B cell (primary cell): ENCODE measurements around the gene ULK4. TPM values are rescaled to one million over a fixed set of nuclear protein-coding genes. Genes with fewer than 3 reads are reported as not detected.

ENCODE experiments used
- ATAC-seq: fragments of 200-7000 bp; cut with Tn5 transposase; one replicate; pipeline ENCODE4 v1.10.0; 2021; ENCODE audit warnings: low read depth, mild to moderate bottlenecking, moderate number of reproducible peaks, moderate library complexity
- CTCF ChIA-PET: fragments of 350-600 bp; sonication (Branson Sonifier 250); formaldehyde crosslinking; loops from one replicate; lab custom pipeline; 2021; ENCODE audit warnings: antibody characterized with exemption, inconsistent platforms; lab: Charles Lee
- POLR2A ChIA-PET: fragments of 350-600 bp; sonication (Branson Sonifier 250); formaldehyde crosslinking; loops from one replicate; lab custom pipeline; 2021; ENCODE audit warnings: antibody characterized with exemption; lab: Charles Lee
- DNase-seq: peaks from one replicate; pipeline ENCODE4 v3.0.0; 2013
- H2AFZ ChIP-seq: 2 replicates; pipeline ENCODE4 v1.6.1; 2012; ENCODE audit warnings: mild to moderate bottlenecking, low read depth, low read length; ENCODE audit not compliant: insufficient read depth, poor library complexity, severe bottlenecking
- H3K27ac ChIP-seq, 2 donors: 1 replicate in 1 of 2; 2 replicates in 1 of 2; pipeline ENCODE4 v1.5.1; 2012 to 2013; ENCODE audit warnings: low read length in 2 of 2, mild to moderate bottlenecking in 2 of 2, moderate library complexity in 1 of 2
- H3K27me3 ChIP-seq, 4 experiments: fragments of 200-600 bp in 1 of 4; sonication (generic) in 1 of 4; replicated peaks in 1 of 4; 1 replicate in 2 of 4; 2 replicates in 2 of 4; pipeline versions ENCODE4 v1.6.1 to v1.7.0; 2013 to 2016; ENCODE audit warnings: low read length in 3 of 4, mild to moderate bottlenecking in 2 of 4, mixed read lengths in 1 of 4, moderate library complexity in 1 of 4; ENCODE audit not compliant: insufficient read depth in 4 of 4, control insufficient read depth in 3 of 4; ENCODE audit errors: control extremely low read depth in 1 of 4
- H3K36me3 ChIP-seq, 2 experiments: replicated peaks in 1 of 2; 1 replicate in 1 of 2; 2 replicates in 1 of 2; pipeline versions ENCODE4 v1.6.1 to v1.7.1; 2013; ENCODE audit warnings: low read length in 1 of 2; ENCODE audit not compliant: insufficient read depth in 2 of 2, control insufficient read depth in 1 of 2; ENCODE audit errors: control extremely low read depth in 1 of 2, extremely low read depth in 1 of 2
- H3K4me1 ChIP-seq, 2 donors: fragments of 200-600 bp in 1 of 2; sonication (generic) in 1 of 2; 1 replicate in 1 of 2; 2 replicates in 1 of 2; pipeline versions ENCODE4 v1.5.1 to v1.6.1; 2013 to 2017; ENCODE audit warnings: low read length in 2 of 2; ENCODE audit not compliant: control insufficient read depth in 2 of 2, insufficient read depth in 2 of 2
- H3K4me2 ChIP-seq: replicated peaks from 2 replicates; pipeline ENCODE3; 2012; ENCODE audit warnings: mild to moderate bottlenecking, low read depth, low read length; ENCODE audit not compliant: poor library complexity, severe bottlenecking
- H3K4me3 ChIP-seq, 5 experiments: fragments of 200-600 bp in 1 of 5; sonication (generic) in 1 of 5; 1 replicate in 3 of 5; 2 replicates in 2 of 5; pipeline versions ENCODE4 v1.5.1 to v1.7.0; 2011 to 2016; ENCODE audit warnings: low read length in 4 of 5, mild to moderate bottlenecking in 4 of 5, low read depth in 2 of 5, control low read depth in 1 of 5, moderate library complexity in 1 of 5; ENCODE audit not compliant: insufficient read depth in 1 of 5; ENCODE audit errors: control extremely low read depth in 1 of 5, extremely low read depth in 1 of 5
- H3K79me2 ChIP-seq: fragments of 200-600 bp; sonication (generic); one replicate; pipeline ENCODE4 v1.6.0; 2016; ENCODE audit warnings: low read length; ENCODE audit not compliant: control insufficient read depth, insufficient read depth
- H3K9ac ChIP-seq: fragments of 200-600 bp; sonication (generic); 2 replicates; pipeline ENCODE4 v1.6.1; 2017; ENCODE audit warnings: mild to moderate bottlenecking, low read length, moderate library complexity
- H3K9me3 ChIP-seq, 3 donors: one replicate each; pipeline versions ENCODE4 v1.6.1 to v1.7.1; 2013; ENCODE audit warnings: low read length in 2 of 3; ENCODE audit not compliant: control insufficient read depth in 2 of 3, insufficient read depth in 1 of 3; ENCODE audit errors: control extremely low read depth in 1 of 3
- H4K20me1 ChIP-seq: 2 replicates; pipeline ENCODE4 v1.6.0; 2012; ENCODE audit warnings: mild to moderate bottlenecking, low read length; ENCODE audit not compliant: insufficient read depth, control insufficient read depth, poor library complexity, severe bottlenecking
- H3K27ac Mint-ChIP-seq: one replicate; pipeline ENCODE4 v1.8.0; 2021; ENCODE audit warnings: mixed read lengths
- H3K27me3 Mint-ChIP-seq: one replicate; pipeline ENCODE4 v1.8.0; 2021; ENCODE audit warnings: mixed read lengths
- H3K4me1 Mint-ChIP-seq: one replicate; pipeline ENCODE4 v1.8.0; 2021; ENCODE audit warnings: mixed read lengths
- H3K4me3 Mint-ChIP-seq: one replicate; pipeline ENCODE4 v1.8.0; 2021; ENCODE audit warnings: mixed read lengths
- H3K9me3 Mint-ChIP-seq: one replicate; pipeline ENCODE4 v1.8.0; 2022; ENCODE audit warnings: mixed read lengths; ENCODE audit not compliant: insufficient read depth
- EZH2 ChIP-seq: IDR thresholded peaks from 2 replicates; pipeline ENCODE4 v1.6.1; 2012; ENCODE audit warnings: borderline replicate concordance, low read depth, mild to moderate bottlenecking, moderate library complexity, low read length; ENCODE audit not compliant: insufficient read depth, poor library complexity, severe bottlenecking
- WGBS: methylation state at CpG from one replicate; pipeline ENCODE4 v1.1.5; 2013; ENCODE audit warnings: missing lambda C conversion rate; ENCODE audit not compliant: insufficient coverage; 5-methylcytosine and 5-hydroxymethylcytosine counted together
- intact Hi-C: fragments of 100-400 bp; cut with micrococcal nuclease; formaldehyde crosslinking; loops from one replicate; pipeline ENCODE4 v1.10.0; 2022
- polyA plus RNA-seq: library from polyadenylated mRNA; depleted of rRNA; stranded (reverse); fragments of >200 nt; gene quantifications from 2 replicates; pipeline ENCODE4 v1.2.3, GENCODE V29; 2012
- total RNA-seq, 2 donors: library from RNA; stranded (reverse); fragments of 120-200 nt in 1 of 2; gene quantifications; 1 replicate in 1 of 2; 2 replicates in 1 of 2; pipeline versions ENCODE4 v1.2.3 to v1.2.4, GENCODE V29; 2013 to 2022
- TF ChIP-seq, protein P1 (sequence below): fragments of 200-600 bp; IDR thresholded peaks from one replicate; pipeline ENCODE4 v1.8.0; 2022; ENCODE audit warnings: antibody characterized with exemption, mild to moderate bottlenecking

Gene ULK4
- total and polyA plus RNA-seq, 2 donors (not counting 1 experiment from before 2014, with no cell fraction given): 5.2 to 33.7 TPM

DNA sequence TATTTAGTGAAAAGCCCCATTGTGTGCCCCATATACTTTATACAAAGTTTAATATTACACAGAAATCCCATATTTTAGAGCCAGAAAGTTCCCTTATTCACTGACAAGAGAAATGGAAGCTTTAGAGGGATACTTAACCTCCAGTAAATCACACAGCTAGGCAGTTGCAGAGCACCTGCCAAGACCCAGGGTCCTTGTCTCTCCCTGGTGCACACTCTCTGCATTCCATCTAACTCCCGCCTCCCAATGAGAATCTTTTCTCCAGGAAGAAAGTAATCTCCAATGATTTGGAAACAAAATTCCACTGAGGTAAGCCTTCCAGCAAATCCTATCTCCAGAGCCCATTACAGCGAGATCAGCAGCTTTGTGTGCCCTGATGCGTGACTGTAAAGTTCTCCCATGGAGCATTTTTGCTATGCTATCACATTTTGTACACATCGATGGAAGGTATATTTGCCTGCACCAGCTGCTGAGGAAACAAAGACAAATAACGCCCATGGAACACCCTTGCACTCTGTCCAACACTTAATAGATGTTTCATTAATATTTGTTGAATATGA, 41.4 kb downstream of the ULK4 start:
- intact Hi-C loops: no loop called here
- Histone ChIP-seq H3K4me2 (no peak overlapping the region), H3K4me3 (no peak overlapping the region), H4K20me1 (no peaks in the 10 kb centered on the region), H3K9ac (no peak overlapping the region), H3K9me3 (no peaks in the 10 kb centered on the region), H2AFZ (no peak overlapping the region), H3K27me3 (no peaks in the 10 kb centered on the region), H3K4me1 (no peaks in the 10 kb centered on the region), H3K79me2 (no peaks in the 10 kb centered on the region), H3K27ac (no peak overlapping the region), H3K36me3 (peaks cover 0 to 5% of the 10 kb centered on the region in 2 experiments)
- no peaks in the 10 kb centered on the region for H3K27me3 Mint-ChIP-seq
- ATAC-seq (no peak), DNase-seq (no peak)
- ChIA-PET POLR2A (no interaction called here), CTCF (interaction anchor here (1.1 to 2.1 kb wide), 3 partner anchors 94 to 270 kb away, joined by 3 to 7 read pairs (median 4); no protein-coding TSS in a partner anchor)
- H3K4me1 Mint-ChIP-seq: no peaks in the 10 kb centered on the region
- WGBS: 100% methylated on average over 3 of the region's 5 CpGs
- no peaks in the 10 kb centered on the region for H3K9me3 Mint-ChIP-seq
- H3K4me3 Mint-ChIP-seq: no peak overlapping the region
- no peak overlapping the region for H3K27ac Mint-ChIP-seq
- no peak for TF ChIP-seq EZH2
- TF ChIP-seq, protein P1, sequence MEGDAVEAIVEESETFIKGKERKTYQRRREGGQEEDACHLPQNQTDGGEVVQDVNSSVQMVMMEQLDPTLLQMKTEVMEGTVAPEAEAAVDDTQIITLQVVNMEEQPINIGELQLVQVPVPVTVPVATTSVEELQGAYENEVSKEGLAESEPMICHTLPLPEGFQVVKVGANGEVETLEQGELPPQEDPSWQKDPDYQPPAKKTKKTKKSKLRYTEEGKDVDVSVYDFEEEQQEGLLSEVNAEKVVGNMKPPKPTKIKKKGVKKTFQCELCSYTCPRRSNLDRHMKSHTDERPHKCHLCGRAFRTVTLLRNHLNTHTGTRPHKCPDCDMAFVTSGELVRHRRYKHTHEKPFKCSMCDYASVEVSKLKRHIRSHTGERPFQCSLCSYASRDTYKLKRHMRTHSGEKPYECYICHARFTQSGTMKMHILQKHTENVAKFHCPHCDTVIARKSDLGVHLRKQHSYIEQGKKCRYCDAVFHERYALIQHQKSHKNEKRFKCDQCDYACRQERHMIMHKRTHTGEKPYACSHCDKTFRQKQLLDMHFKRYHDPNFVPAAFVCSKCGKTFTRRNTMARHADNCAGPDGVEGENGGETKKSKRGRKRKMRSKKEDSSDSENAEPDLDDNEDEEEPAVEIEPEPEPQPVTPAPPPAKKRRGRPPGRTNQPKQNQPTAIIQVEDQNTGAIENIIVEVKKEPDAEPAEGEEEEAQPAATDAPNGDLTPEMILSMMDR: no peak

DNA sequence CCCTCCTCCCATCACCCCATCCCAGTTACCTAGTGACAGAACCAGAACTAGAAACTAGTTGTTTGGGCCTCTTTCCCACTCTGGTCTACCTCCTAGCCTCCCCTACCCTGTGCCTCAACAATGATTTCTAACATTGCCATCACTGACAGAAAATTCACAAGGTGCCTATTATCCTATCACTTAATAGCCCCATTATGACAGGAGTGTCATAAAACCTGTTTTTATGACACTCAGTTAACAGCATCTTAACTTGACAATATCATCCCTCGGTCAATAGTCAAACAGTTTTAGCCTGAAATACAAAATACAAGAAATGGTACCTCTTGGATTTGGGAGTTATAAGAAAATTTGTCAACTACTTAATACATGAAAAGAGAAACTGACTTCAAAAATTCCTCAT, 46.5 kb downstream of the ULK4 start:
- H3K36me3 ChIP-seq: peaks cover 0 to 10% of the 10 kb centered on the region in 2 experiments
- ChIA-PET POLR2A (no interaction called here), CTCF (no interaction called here)
- Mint-ChIP-seq H3K27me3 (no peaks in the 10 kb centered on the region), H3K4me1 (no peaks in the 10 kb centered on the region), H3K27ac (no peak overlapping the region), H3K9me3 (no peaks in the 10 kb centered on the region), H3K4me3 (no peak overlapping the region)
- H3K4me2 ChIP-seq: no peak overlapping the region
- no peak overlapping the region for H2AFZ ChIP-seq
- H3K9me3 ChIP-seq: no peaks in the 10 kb centered on the region
- no CpG with 5 or more reads among the region's 1 CpG for WGBS
- H3K9ac ChIP-seq: no peak overlapping the region
- TF ChIP-seq, protein P1: no peak
- no peak for TF ChIP-seq EZH2
- no peaks in the 10 kb centered on the region for H4K20me1 ChIP-seq
- H3K4me1 ChIP-seq: no peaks in the 10 kb centered on the region
- ATAC-seq (no peak), DNase-seq (no peak)
- no peaks in the 10 kb centered on the region for H3K79me2 ChIP-seq
- no peak overlapping the region for H3K27ac ChIP-seq
- H3K4me3 ChIP-seq: no peak overlapping the region
- H3K27me3 ChIP-seq: no peaks in the 10 kb centered on the region
- intact Hi-C loops: no loop called here
